Jurkat, Clone E6-1 (cell line): ENCODE results near the gene ATP8A2.
A peak's percentile ranks its signal among the peaks of the same experiment; 100 is the strongest.

ENCODE experiments used
- DNase-seq: peaks from one replicate; pipeline ENCODE4 v3.0.0-alpha.2; 2011; ENCODE audit warnings: low read depth, low spot score
- H3K4me3 ChIP-seq: 2 replicates; pipeline ENCODE4 v1.5.1; 2011; ENCODE audit warnings: mild to moderate bottlenecking, low read length, control low read depth, moderate library complexity

The ATP8A2 gene

GRCh38 chr13:25847635-25848626 is 476.2 kb downstream of the ATP8A2 start:
- peak; percentile 69 for DNase-seq
- no peak overlapping the region for H3K4me3 ChIP-seq

GRCh38 chr13:25848812-25849745 is 477.3 kb downstream of the ATP8A2 start:
- no peak for DNase-seq
- H3K4me3 ChIP-seq: no peak overlapping the region

GRCh38 chr13:25857830-25858229 is 486.1 kb downstream of the ATP8A2 start:
- H3K4me3 ChIP-seq: no peak overlapping the region
- no peak for DNase-seq

GRCh38 chr13:25859528-25859927 is 487.8 kb downstream of the ATP8A2 start:
- H3K4me3 ChIP-seq: no peak overlapping the region

GRCh38 chr13:25860265-25860664 is 488.5 kb downstream of the ATP8A2 start:
- no peak overlapping the region for H3K4me3 ChIP-seq
- DNase-seq: no peak

More at GRCh38 chr13:25859528-25859927, 487.8 kb downstream of the ATP8A2 start:
- DNase-seq: no peak

GRCh38 chr13:25860862-25861261 is 489.1 kb downstream of the ATP8A2 start:
- no peak for DNase-seq
- H3K4me3 ChIP-seq: no peak overlapping the region

- H3K4me3 ChIP-seq: no peak overlapping the region
Observed at GRCh38 chr13:25862156-25862555, 490.4 kb downstream of the ATP8A2 start.

GRCh38 chr13:25864116-25864515 is 492.3 kb downstream of the ATP8A2 start:
- no peak for DNase-seq
- H3K4me3 ChIP-seq: no peak overlapping the region

More at GRCh38 chr13:25862156-25862555, 490.4 kb downstream of the ATP8A2 start:
- no peak for DNase-seq

- H3K4me3 ChIP-seq: no peak overlapping the region
- DNase-seq: no peak
Observed at GRCh38 chr13:25864936-25865335, 493.2 kb downstream of the ATP8A2 start.

- DNase-seq: no peak
- H3K4me3 ChIP-seq: no peak overlapping the region
Observed at GRCh38 chr13:25865391-25865790, 493.6 kb downstream of the ATP8A2 start.

- no peak overlapping the region for H3K4me3 ChIP-seq
- no peak for DNase-seq
Observed at GRCh38 chr13:25867038-25867437, 495.3 kb downstream of the ATP8A2 start.

- H3K4me3 ChIP-seq: peak overlapping the region; percentile 41
- no peak for DNase-seq
Observed at GRCh38 chr13:25868490-25868889, 496.7 kb downstream of the ATP8A2 start.

GRCh38 chr13:25869941-25870340 is 498.2 kb downstream of the ATP8A2 start:
- H3K4me3 ChIP-seq: no peak overlapping the region
- DNase-seq: no peak

- no peak overlapping the region for H3K4me3 ChIP-seq
- no peak for DNase-seq
Observed at GRCh38 chr13:25871389-25872125, 499.8 kb downstream of the ATP8A2 start.

- DNase-seq: no peak
Observed at GRCh38 chr13:25872481-25873241, 500.9 kb downstream of the ATP8A2 start.

GRCh38 chr13:25873242-25873612 is 501.5 kb downstream of the ATP8A2 start:
- no peak for DNase-seq
- no peak overlapping the region for H3K4me3 ChIP-seq

More at GRCh38 chr13:25872481-25873241, 500.9 kb downstream of the ATP8A2 start:
- no peak overlapping the region for H3K4me3 ChIP-seq

- peak overlapping the region; percentile 4 for H3K4me3 ChIP-seq
- DNase-seq: peak; percentile 89
Observed at GRCh38 chr13:25874064-25874737, 502.4 kb downstream of the ATP8A2 start.

- peak; percentile 98 for DNase-seq
- peak overlapping the region; percentile 4; the same call in 1 of the 2 replicates for H3K4me3 ChIP-seq
Observed at GRCh38 chr13:25874907-25875306, 503.1 kb downstream of the ATP8A2 start.
